Globus pallidus (tissue), 1 donor: Measurements from ENCODE around the gene SARDH.
"Not testable (repeated sequence)": the region's sequence is repeated elsewhere in the genome, so short reads cannot be mapped to it uniquely, and the experiment has no call there.

ENCODE experiments used
- DNase-seq: peaks from one replicate; pipeline ENCODE4 v3.0.0-alpha.2; 2015; ENCODE audit warnings: low spot score

Gene SARDH

GRCh38 chr9:133759946-133760345 lies 21.8 kb upstream of the SARDH start:
- DNase-seq: no peak

- DNase-seq: no peak
These were observed 21.2 kb upstream of the SARDH start for GRCh38 chr9:133759146-133759900.

- no peak for DNase-seq
These were observed 20.1 kb upstream of the SARDH start for GRCh38 chr9:133758228-133758627.

- DNase-seq: no peak
These were observed 16.6 kb upstream of the SARDH start for GRCh38 chr9:133754688-133755227.

GRCh38 chr9:133754187-133754586 lies 16.0 kb upstream of the SARDH start:
- DNase-seq: no peak

GRCh38 chr9:133752739-133753446 lies 14.7 kb upstream of the SARDH start:
- no peak for DNase-seq

GRCh38 chr9:133750982-133751649 lies 13.0 kb upstream of the SARDH start:
- no peak for DNase-seq

- DNase-seq: no peak
These were observed 9.2 kb upstream of the SARDH start for GRCh38 chr9:133747309-133747708.

- not testable (repeated sequence) for DNase-seq
These were observed 6.4 kb upstream of the SARDH start for GRCh38 chr9:133744528-133744927.

- DNase-seq: peak; percentile 58
These were observed 4.8 kb upstream of the SARDH start for GRCh38 chr9:133742849-133743444.

- no peak for DNase-seq
These were observed 4.1 kb upstream of the SARDH start for GRCh38 chr9:133742251-133742650.

- no peak for DNase-seq
These were observed 3.6 kb upstream of the SARDH start for GRCh38 chr9:133741716-133742115.

- no peak for DNase-seq
These were observed 2.8 kb upstream of the SARDH start for GRCh38 chr9:133740911-133741310.

GRCh38 chr9:133739408-133740280 lies 1.5 kb upstream of the SARDH start:
- DNase-seq: no peak

- DNase-seq: no peak
These were observed 581 bp upstream of the SARDH start for GRCh38 chr9:133738640-133739225.

GRCh38 chr9:133737071-133737773 lies 930 bp downstream of the SARDH start:
- no peak for DNase-seq

GRCh38 chr9:133735931-133736330 lies 2.2 kb downstream of the SARDH start:
- no peak for DNase-seq

- DNase-seq: no peak
These were observed 2.8 kb downstream of the SARDH start for GRCh38 chr9:133735415-133735775.

- DNase-seq: no peak
These were observed 3.4 kb downstream of the SARDH start for GRCh38 chr9:133734590-133735414.
